CD4-positive, alpha-beta T cell treated with Interleukin-1 beta for 1 hour (primary cell): Measurements from ENCODE around the gene SPZ1.
A peak's percentile ranks its signal among the peaks of the same experiment; 100 is the strongest.
"Not testable (repeated sequence)": the region's sequence is repeated elsewhere in the genome, so short reads cannot be mapped to it uniquely, and the experiment has no call there.

Experiments used
- DNase-seq, 2 donors: peaks; one replicate each; pipeline ENCODE4 v3.0.0-alpha.2; 2020 to 2022

SPZ1 gene

DNA sequence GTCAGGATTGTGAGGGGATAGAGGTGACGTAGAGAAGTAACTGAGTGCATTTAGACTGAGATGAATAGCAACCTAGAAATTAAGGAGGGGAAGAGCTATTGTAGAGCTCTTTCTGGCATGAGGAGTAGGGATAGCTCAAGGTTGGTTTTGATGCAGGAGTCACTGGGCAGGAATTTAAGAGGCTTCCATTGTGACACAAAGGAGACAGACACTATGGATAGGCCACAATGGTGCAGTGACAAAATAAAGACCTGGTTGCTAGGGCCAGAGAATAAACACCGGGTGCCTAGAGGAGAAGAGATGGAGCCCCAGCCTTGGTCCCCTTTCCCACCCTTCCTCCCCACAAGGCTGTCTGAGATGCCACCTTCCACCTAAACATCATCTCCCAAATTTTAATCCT is at the start of gene SPZ1:
TSS of gene SPZ1 (plus strand) at position 301 of the 400 bp plus-strand sequence. CDS start 214 bp downstream, outside the sequence.
- no peak for DNase-seq

DNA sequence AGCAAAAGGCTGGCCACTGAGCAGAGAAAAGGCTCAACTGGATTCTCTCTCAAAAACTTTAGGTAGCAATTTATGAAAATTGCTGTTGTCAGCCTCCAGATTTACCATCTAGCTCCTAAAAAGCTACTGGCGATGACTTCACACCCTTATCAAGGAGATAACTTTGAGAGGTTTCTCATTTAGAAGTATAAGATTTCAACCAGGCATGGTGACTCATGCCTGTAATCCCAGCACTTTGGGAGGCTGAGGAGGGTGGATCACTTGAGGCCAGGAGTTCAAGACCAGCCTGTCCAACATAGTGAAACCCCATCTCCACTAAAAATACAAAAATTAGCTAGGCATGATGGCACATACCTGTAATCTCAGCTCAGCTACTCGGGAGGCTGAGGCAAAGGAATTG is 49.3 kb upstream of the SPZ1 start:
- not testable (repeated sequence) for DNase-seq

- DNase-seq = peak; percentile 9 to 50
Measured at GRCh38 chr5:80275347-80275746, 44.5 kb upstream of the SPZ1 start.

DNA sequence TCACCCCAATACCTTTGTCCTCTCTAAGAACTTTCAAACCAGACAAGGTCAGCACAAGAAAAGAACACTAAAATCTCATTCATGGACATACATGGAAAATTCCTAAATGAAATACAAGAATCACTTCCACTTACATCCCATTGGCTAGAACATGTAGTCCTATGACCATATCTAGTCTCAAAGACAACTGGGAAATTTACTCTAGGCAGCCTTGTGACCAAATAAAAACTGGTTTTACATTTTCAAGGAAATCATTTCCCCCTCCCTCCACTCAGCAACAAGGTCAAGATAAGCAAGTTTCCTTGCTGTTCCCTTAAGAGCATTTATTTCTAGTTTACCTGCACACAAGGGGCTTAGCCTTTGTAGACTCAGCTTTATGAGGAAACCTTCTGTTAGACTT is 43.6 kb upstream of the SPZ1 start:
- no peak for DNase-seq

DNA sequence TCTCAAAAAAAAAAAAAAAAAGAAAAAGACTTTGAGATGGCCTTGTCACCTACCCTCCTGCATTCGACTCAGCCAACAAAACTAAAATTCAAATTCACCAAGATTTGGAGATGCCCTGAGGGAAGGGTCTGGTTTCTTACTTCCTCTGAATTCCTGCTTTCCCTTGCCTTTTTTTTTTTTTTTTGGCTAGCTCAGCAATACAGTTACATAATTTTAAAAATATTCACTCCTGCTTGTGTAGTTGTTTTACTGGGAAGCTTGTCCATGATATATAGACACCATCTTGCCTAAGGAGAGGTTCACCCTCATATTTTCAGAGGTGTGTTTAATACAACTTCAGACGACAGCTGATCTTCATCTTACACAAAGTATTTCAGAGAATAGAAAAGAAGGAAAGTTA is 42.6 kb upstream of the SPZ1 start:
- DNase-seq = no peak

DNA sequence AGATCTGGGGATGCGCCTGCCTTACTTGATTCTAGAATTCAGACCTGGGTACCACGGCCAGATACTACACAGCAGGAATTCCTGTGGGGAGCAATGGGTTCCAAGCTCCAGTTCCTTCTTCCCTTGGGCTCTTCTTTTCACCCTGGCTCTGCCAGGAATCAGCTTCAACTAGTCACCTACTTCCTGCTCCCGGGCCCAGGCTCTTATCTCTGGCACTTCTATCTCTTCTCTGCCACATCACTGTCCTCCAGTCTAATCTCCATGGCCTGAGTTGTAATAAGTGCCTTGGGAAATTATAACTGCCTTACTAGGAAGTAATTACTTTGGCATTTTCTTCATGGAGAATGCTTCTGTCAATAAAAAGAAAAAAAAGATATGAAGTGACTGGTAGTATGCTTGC is 37.7 kb upstream of the SPZ1 start:
- DNase-seq = no peak

DNA sequence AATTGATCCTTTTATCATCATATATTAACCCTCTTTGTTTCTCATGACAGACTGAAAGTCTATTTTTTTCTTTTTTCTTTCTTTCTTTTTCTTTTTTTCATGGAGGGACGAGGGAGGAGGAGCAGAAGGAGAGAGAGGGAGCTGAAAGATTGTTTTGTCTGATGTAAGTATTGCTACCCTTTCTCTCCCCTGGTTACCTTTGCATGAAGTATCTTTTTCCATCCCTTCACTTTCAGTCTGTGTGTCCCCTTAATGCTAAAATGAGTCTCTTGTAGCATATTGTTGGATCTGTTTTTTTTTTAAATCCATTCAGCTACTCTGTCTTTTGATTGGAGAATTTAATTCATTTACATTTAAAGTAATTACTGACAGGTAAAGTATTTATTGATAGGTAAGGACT is 36.4 kb upstream of the SPZ1 start:
- no peak for DNase-seq

GRCh38 chr5:80284720-80285119 is 35.1 kb upstream of the SPZ1 start:
- DNase-seq = peak; percentile 11 to 22

DNA sequence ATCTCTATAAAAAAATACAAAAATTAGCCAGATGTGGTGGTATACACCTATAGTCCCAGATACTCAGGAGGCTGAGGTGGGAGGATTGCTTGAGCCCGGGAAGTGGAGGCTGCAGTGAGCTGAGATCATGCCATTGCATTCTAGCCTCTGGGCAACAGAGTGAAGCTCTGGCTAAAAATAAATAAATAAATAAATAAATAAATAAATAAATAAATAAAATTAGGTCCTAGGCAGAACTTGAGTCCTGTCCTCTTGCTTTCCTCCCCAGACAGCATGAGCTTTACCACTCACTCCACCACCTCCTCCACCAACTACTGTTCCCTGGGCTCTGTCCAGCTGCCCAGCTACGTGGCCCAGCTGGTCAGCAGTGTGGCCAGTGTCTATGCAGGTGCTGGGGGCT is 31.6 kb upstream of the SPZ1 start:
- DNase-seq = no peak

- DNase-seq = no peak
Measured at GRCh38 chr5:80289320-80289719, 30.5 kb upstream of the SPZ1 start.

DNA sequence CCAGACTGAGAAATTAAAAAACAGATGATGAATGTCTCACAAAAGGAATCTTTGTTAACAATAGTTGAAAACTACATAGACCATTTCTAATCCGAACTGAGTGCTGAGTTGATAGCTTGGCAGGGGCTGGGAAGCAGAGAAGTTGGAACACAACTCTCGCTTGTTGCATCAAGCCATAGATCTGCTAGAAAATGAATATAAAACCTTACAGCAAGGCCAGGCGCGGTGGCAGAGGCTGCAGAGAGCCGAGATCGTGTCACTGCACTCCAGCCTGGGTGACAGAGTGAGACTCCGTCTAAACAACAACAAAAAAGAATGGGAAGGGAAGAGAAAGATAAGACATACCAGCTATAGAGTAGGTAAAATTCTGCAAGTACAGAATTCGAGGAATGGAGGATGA is 28.0 kb upstream of the SPZ1 start:
- no peak for DNase-seq

DNA sequence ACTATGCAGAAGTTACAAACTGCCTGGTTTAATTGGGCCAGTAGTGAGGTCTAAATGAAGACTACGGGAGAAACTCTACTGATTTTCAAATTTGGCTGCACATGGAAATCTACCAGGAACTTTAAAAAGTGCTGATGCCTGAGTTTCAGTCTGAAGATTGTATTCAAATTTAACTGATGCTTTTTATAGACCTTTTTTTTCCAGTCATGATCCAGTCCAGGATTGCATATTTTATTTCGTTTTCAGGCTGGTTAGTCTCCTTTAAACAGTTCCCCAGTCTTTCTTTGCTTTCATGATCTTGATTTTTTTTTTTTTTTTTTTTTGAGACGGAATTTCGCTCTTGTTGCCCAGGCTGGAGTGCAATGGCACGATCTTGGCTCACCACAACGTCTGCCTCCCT is 23.7 kb upstream of the SPZ1 start:
- no peak for DNase-seq

DNA sequence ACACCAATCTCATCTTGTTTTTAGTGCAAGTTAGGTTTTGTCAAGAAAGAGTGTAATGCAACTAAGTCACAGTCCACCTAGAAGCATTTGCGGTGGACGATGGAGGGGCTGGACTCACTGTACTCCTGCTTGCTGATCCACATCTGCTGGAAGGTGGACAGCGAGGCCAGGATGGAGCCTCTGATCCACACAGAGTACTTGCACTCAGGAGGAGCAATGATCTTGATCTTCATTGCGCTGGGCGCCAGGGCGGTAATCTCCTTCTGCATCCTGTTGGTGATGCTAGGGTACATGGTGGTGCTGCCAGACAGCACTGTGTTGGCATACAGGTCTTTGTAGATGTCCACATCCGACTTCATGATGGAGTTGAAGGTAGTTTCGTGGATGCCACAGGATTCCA is 20.2 kb upstream of the SPZ1 start:
- DNase-seq = no peak

DNA sequence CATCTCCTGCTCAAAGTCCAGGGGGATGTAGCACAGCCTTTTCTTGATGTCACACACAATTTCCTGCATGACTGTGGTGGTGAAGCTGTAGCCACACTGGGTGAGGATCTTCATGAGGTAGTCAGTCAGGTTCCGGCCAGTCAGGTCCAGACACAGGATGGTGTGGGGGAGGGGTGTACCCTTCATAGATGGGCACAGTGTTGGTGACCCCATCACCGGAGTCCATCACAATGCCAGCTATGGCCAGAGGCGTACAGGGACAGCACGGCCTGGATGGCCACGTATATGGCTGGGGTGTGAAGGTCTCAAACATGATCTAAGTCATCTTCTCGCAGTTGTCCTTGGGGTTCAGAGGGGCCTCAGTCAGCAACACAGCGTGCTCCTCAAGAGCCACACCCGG is 19.7 kb upstream of the SPZ1 start:
- no peak for DNase-seq

DNA sequence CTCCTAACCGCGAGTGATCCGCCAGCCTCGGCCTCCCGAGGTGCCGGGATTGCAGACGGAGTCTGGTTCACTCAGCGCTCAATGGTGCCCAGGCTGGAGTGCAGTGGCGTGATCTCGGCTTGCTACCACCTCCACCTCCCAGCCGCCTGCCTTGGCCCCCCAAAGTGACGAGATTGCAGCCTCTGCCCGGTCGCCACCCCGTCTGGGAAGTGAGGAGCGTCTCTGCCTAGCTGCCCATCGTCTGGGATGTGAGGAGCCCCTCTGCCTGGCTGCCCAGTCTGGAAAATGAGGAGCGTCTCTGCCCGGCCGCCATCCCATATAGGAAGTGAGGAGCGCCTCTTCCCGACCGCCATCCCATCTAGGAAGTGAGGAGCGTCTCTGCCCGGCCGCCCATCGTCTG is 19.0 kb upstream of the SPZ1 start:
- DNase-seq = not testable (repeated sequence)

- DNase-seq = not testable (repeated sequence)
Measured at GRCh38 chr5:80301342-80301741, 18.5 kb upstream of the SPZ1 start.

DNA sequence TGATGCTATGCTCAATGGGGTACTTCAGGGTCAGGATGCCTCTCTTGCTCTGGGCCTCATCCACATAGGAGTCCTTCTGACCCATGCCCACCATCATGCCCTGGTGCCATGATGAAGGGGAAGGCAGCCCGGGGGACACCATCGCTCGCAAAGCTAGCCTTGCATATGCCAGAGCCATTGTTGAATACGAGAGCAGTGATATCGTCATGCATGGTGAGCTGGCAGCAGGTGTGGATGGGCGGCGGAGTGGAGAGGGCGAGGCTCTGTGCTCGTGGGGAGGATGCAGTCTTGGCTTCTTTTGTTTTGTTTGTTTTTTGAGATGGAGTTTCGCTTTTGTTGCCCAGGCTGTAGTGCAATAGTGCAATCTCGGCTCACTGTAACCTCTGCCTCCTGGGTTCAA is 17.2 kb upstream of the SPZ1 start:
- DNase-seq = no peak

GRCh38 chr5:80308526-80308925 is 11.3 kb upstream of the SPZ1 start:
- DNase-seq = no peak

- DNase-seq = no peak
Measured at GRCh38 chr5:80309871-80310665, 9.7 kb upstream of the SPZ1 start.

- DNase-seq = no peak
Measured at GRCh38 chr5:80315244-80315643, 4.6 kb upstream of the SPZ1 start.

DNA sequence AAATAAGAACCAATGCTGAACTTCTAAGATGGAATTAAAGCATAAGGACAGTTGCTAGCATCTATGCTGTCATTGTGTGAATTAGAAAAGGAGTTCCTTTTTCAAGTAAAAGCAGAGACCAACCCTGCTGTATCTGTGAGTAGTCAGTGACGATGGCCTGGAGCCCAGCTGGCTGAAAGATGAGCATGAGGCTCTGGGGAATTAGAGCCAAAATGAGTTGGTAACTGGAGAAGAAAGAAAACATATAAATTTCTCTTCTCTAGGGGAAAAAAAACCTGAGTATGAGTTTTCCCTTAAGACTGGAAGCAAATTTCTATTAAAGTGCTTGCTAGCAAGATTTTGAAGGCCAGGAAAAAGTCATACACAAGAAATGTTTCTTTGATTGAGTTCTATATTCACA is 1.6 kb upstream of the SPZ1 start:
- DNase-seq = no peak

DNA sequence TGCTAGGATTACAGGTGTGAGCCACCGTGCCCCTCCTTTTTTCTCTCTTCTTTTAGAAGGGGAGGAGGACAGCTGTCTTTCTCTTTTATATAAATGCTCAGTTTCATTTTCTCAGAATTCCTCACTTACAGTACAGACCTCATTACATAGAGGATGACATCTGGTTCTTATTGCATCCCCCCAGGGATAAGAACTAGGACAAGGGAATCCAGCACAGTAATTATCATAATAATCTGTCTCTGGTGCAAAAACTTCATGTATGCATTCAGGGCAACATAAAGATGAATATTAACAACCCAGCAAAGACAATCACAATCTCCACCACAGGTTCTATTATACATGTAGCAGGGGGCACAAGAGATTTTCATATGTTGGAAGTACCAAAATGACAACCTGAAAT is 5.1 kb downstream of the SPZ1 start:
- no peak for DNase-seq

- no peak for DNase-seq
Measured at GRCh38 chr5:80326468-80326867, 6.7 kb downstream of the SPZ1 start.

DNA sequence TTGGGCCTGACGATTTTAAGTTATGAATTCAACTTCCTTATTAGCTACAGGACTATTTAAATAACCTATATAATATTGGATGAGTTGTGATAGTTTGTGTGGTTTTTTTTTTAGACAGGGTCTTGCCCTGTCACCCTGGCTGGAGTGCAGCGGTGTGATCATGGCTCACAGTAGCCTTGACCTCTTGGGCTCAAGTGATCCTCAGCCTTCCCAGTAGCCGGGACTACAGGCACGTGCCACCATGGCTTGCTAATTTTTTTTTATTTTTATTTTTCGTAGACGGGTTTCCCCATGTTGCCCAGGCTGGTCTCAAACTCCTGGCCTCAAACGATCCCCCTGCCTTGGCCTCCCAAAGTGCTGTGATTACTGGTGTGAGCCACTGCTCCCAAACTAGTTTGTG is 17.6 kb downstream of the SPZ1 start:
- no peak for DNase-seq

DNA sequence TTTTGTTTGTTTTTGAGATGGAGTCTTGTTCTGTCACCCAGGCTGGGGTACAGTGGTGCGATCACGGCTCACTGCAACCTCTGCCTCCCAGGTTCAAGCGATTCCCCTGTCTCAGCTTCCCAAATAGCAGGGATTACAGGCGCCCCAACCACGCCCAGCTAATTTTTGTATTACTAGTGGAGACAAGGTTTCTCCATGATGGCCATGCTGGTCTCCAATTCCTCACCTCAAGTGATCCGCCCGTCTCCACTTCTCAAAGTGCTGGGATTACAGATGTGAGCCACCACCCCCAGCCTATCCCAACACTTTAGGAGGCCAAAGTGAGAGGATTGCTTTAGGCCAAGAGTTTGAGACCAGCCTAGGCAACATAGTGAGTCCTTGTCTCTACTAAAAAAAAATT is 19.3 kb downstream of the SPZ1 start:
- DNase-seq = no peak
